ENCODE results near the gene MUC21. TPM values are rescaled to one million over a fixed set of nuclear protein-coding genes. Genes with fewer than 3 reads are reported as not detected.

Gene MUC21
- total and polyA plus RNA-seq, 2 donors from 2014 or later, result not detected

DNA sequence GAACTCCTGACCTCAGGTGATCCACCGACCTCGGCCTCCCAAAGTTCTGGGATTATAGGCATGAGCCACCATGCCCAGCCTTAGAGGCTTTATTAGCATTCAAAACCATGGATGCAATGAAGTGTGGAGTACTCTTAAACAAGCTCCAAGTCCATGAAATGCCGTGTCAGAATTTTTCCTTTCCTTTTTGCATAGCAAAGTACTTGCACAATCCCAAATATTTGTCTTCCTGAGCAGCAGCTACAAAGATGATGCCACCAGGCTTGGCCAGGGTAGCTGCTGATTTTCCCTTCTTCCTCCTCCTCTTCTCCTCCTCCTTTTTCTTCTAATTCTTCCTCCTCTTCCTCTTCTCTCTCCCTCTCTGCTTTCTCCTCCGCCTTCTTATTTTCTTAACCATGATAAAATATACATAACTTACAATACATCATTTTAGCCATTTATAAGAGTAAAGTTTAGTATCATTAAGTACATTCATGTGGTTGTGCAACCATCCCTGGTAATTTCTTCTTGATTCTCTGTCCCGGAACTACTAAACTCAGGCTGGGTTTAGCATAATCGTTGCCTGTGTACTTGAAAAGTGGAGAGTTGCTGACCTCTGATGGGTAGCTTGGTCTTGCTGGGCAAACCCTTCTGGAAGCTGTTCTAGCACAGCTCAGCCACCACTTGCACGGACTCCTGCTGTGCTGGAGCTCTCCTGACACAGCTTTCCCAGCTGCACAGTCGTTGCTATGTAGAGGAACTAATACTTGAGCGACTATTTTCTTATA, 22.4 kb upstream of the MUC21 start:
- TF ChIP-seq, protein P1, sequence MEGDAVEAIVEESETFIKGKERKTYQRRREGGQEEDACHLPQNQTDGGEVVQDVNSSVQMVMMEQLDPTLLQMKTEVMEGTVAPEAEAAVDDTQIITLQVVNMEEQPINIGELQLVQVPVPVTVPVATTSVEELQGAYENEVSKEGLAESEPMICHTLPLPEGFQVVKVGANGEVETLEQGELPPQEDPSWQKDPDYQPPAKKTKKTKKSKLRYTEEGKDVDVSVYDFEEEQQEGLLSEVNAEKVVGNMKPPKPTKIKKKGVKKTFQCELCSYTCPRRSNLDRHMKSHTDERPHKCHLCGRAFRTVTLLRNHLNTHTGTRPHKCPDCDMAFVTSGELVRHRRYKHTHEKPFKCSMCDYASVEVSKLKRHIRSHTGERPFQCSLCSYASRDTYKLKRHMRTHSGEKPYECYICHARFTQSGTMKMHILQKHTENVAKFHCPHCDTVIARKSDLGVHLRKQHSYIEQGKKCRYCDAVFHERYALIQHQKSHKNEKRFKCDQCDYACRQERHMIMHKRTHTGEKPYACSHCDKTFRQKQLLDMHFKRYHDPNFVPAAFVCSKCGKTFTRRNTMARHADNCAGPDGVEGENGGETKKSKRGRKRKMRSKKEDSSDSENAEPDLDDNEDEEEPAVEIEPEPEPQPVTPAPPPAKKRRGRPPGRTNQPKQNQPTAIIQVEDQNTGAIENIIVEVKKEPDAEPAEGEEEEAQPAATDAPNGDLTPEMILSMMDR (IDR thresholded peaks at IDR 0.05; ENCODE audit: borderline replicate concordance, extremely low read depth, insufficient read depth), result no peak
- no peak overlapping the region for H3K9ac ChIP-seq (ENCODE audit: low read length in 3 of 3)
- H3K4me1 ChIP-seq (ENCODE audit: control insufficient read depth in 2 of 3, insufficient read depth in 2 of 3, low read depth in 1 of 3, low read length in 3 of 3), result no peaks in the 10 kb centered on the region
- H3K27ac ChIP-seq (ENCODE audit: low read depth in 2 of 2, low read length in 2 of 2), result no peak overlapping the region
- no peak for FAIRE-seq
- intact Hi-C loops (cut with DNase I), result no loop called here
- no peaks in the 10 kb centered on the region for H3K27me3 ChIP-seq (ENCODE audit: control insufficient read depth, insufficient read depth, low read length)
- no peaks in the 10 kb centered on the region for H3K36me3 ChIP-seq (ENCODE audit: control insufficient read depth in 2 of 3, insufficient read depth in 3 of 3, low read length in 3 of 3)
- no peak for DNase-seq
- no peaks in the 10 kb centered on the region for H3K9me3 ChIP-seq (ENCODE audit: control insufficient read depth in 2 of 3, insufficient read depth in 1 of 3, low read length in 3 of 3)
- H3K4me3 ChIP-seq (ENCODE audit: low read length in 3 of 3), result no peak overlapping the region

DNA sequence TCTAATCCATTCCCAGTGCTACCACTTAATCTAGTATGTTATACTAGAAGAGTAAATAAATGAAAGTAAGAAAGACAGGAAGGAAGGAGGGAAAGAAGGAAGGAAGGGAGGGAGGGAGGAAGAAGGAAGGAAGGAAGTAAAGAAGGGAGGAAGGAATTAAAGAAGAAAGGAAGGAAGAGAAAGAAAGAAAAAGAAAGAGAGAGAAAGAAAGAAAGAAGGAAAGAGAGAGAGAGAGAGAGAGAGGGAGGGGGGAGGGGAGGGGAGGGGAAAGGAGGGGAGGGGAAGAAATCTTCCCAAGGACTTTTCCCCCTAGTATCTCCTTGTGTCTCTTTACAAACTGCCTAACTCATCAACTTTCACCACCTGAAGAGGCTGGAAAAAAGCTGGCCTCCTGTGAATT, 20.8 kb upstream of the MUC21 start:
- intact Hi-C loops (cut with DNase I), result no loop called here
- no peak for FAIRE-seq
- TF ChIP-seq, protein P1 (IDR thresholded peaks at IDR 0.05; ENCODE audit: borderline replicate concordance, extremely low read depth, insufficient read depth), result no peak

DNA sequence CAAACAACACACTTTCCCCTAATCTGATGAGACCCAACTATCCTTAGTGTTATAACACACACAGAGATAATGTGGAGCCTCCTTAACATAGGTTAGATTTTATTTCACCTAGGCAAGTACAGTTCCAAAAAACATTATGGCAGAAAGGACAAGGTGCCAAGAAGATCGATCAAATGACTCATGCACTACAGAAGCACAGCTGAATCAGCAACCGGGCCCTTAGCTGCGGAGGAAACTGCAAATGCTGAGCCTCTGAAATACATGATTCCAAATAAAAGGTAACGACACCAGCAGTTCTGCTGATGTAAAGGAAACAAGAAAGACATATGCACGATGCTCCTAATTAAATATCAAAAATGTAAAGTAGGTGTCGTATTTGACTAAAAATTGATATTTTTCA, 19.9 kb upstream of the MUC21 start:
- no peak for FAIRE-seq
- DNase-seq, result no peak
- no peaks in the 10 kb centered on the region for H3K9me3 ChIP-seq (ENCODE audit: control insufficient read depth in 2 of 3, insufficient read depth in 1 of 3, low read length in 3 of 3)

More for the DNA sequence above, 20.8 kb upstream of the MUC21 start:
- Histone ChIP-seq H3K9me3 (ENCODE audit: control insufficient read depth in 2 of 3, insufficient read depth in 1 of 3, low read length in 3 of 3) (no peaks in the 10 kb centered on the region), H3K4me1 (ENCODE audit: control insufficient read depth in 2 of 3, insufficient read depth in 2 of 3, low read depth in 1 of 3, low read length in 3 of 3) (no peaks in the 10 kb centered on the region), H3K4me3 (ENCODE audit: low read length in 3 of 3) (no peak overlapping the region), H3K27me3 (ENCODE audit: control insufficient read depth, insufficient read depth, low read length) (no peaks in the 10 kb centered on the region), H3K27ac (ENCODE audit: low read depth in 2 of 2, low read length in 2 of 2) (no peak overlapping the region), H3K9ac (ENCODE audit: low read length in 3 of 3) (no peak overlapping the region), H3K36me3 (ENCODE audit: control insufficient read depth in 2 of 3, insufficient read depth in 3 of 3, low read length in 3 of 3) (no peaks in the 10 kb centered on the region)
- DNase-seq, result no peak

More for the DNA sequence above, 19.9 kb upstream of the MUC21 start:
- H3K4me3 ChIP-seq (ENCODE audit: low read length in 3 of 3), result no peak overlapping the region
- no peak overlapping the region for H3K9ac ChIP-seq (ENCODE audit: low read length in 3 of 3)
- no peak overlapping the region for H3K27ac ChIP-seq (ENCODE audit: low read depth in 2 of 2, low read length in 2 of 2)
- TF ChIP-seq, protein P1 (IDR thresholded peaks at IDR 0.05; ENCODE audit: borderline replicate concordance, extremely low read depth, insufficient read depth), result no peak
- no peaks in the 10 kb centered on the region for H3K36me3 ChIP-seq (ENCODE audit: control insufficient read depth in 2 of 3, insufficient read depth in 3 of 3, low read length in 3 of 3)
- intact Hi-C loops (cut with DNase I), result no loop called here
- H3K4me1 ChIP-seq (ENCODE audit: control insufficient read depth in 2 of 3, insufficient read depth in 2 of 3, low read depth in 1 of 3, low read length in 3 of 3), result no peaks in the 10 kb centered on the region
- H3K27me3 ChIP-seq (ENCODE audit: control insufficient read depth, insufficient read depth, low read length), result no peaks in the 10 kb centered on the region

All from kidney (tissue), 14 donors.